Ecto neural progenitor cell (in vitro differentiated cells): ENCODE measurements around the gene PDE11A.
A peak's percentile ranks its signal among the peaks of the same experiment; 100 is the strongest.
"Not testable (repeated sequence)": the region's sequence is repeated elsewhere in the genome, so short reads cannot be mapped to it uniquely, and the experiment has no call there.

Experiments used
- DNase-seq: peaks from one replicate; pipeline ENCODE4 v3.0.0-alpha.2; 2018; ENCODE audit warnings: low spot score

Gene PDE11A

GRCh38 chr2:177812713-177813396, 259.7 kb downstream of the PDE11A start:
- DNase-seq, result no peak

- DNase-seq, result no peak
These were observed 261.7 kb downstream of the PDE11A start for GRCh38 chr2:177810906-177811305.

GRCh38 chr2:177808984-177809809, 263.4 kb downstream of the PDE11A start:
- no peak for DNase-seq

GRCh38 chr2:177806025-177806424, 266.6 kb downstream of the PDE11A start:
- DNase-seq, result no peak

GRCh38 chr2:177799531-177799930, 273.0 kb downstream of the PDE11A start:
- DNase-seq, result peak; percentile 49

GRCh38 chr2:177797808-177798207, 274.8 kb downstream of the PDE11A start:
- DNase-seq, result no peak

- no peak for DNase-seq
These were observed 275.7 kb downstream of the PDE11A start for GRCh38 chr2:177796654-177797415.

GRCh38 chr2:177796011-177796410, 276.6 kb downstream of the PDE11A start:
- no peak for DNase-seq

- DNase-seq, result not testable (repeated sequence)
These were observed 287.4 kb downstream of the PDE11A start for GRCh38 chr2:177785143-177785542.

- no peak for DNase-seq
These were observed 287.9 kb downstream of the PDE11A start for GRCh38 chr2:177784745-177785067.

- no peak for DNase-seq
These were observed 288.5 kb downstream of the PDE11A start for GRCh38 chr2:177783835-177784744.

- no peak for DNase-seq
These were observed 289.5 kb downstream of the PDE11A start for GRCh38 chr2:177783091-177783490.

- DNase-seq, result no peak
These were observed 290.0 kb downstream of the PDE11A start for GRCh38 chr2:177782613-177783012.

- DNase-seq, result no peak
These were observed 294.1 kb downstream of the PDE11A start for GRCh38 chr2:177778472-177778871.

- DNase-seq, result no peak
These were observed 300.0 kb downstream of the PDE11A start for GRCh38 chr2:177772529-177772928.

- DNase-seq, result no peak
These were observed 301.4 kb downstream of the PDE11A start for GRCh38 chr2:177771191-177771590.

- DNase-seq, result no peak
These were observed 304.8 kb downstream of the PDE11A start for GRCh38 chr2:177767768-177768167.

GRCh38 chr2:177765698-177766097, 306.9 kb downstream of the PDE11A start:
- DNase-seq, result no peak

GRCh38 chr2:177763531-177764265, 308.9 kb downstream of the PDE11A start:
- peak; percentile 89 for DNase-seq

- DNase-seq, result no peak
These were observed 313.1 kb downstream of the PDE11A start for GRCh38 chr2:177759443-177759842.
